Measurements from ENCODE around the gene STIM2. TPM values are rescaled to one million over a fixed set of nuclear protein-coding genes. Genes with fewer than 3 reads are reported as not detected.

STIM2 gene
- 13.0 and 28.8 TPM in 2 replicates for total RNA-seq

DNA sequence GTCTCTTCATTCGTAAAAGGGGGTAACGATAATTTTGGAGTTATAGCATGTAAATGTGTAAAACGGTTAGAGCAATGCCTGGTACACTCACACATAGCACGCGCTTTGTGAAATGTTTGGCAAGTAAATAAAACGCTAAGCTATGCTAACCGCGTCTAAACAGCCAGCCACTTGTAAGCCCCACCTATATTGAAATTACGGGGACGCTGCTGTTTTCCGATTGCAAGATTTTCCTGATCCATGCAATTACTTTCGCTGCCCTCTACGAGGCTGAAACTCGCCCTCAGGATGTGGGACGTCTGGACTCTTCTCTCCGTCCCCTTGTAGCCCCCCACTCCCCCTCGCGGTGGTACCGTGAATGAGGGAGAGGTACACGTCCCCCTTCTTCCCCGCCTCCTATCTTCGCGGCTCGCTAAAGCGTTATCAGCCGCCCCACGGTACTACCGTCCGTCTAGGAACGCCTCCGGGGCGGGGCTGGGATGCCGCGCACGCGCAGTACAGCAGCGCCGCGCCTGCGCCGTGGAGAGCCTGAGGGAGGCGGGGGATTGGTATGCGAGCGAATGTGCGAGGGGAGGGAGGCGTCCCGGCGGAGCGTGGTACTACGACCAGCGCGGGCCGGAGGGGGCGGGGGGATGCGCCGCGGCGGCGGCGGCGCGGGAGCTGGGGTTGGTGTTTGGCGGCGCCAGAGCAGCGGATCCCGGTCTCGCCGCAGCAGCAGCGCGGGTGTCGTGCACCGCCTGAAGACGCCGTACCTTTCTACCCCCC, at the start of gene STIM2:
Gene STIM2 (plus strand): TSS at position 685 of the 765 bp plus-strand sequence.

